ENCODE results near the gene PPP2R5C.
"Not testable (repeated sequence)": the region's sequence is repeated elsewhere in the genome, so short reads cannot be mapped to it uniquely, and the experiment has no call there.

Gene PPP2R5C

DNA sequence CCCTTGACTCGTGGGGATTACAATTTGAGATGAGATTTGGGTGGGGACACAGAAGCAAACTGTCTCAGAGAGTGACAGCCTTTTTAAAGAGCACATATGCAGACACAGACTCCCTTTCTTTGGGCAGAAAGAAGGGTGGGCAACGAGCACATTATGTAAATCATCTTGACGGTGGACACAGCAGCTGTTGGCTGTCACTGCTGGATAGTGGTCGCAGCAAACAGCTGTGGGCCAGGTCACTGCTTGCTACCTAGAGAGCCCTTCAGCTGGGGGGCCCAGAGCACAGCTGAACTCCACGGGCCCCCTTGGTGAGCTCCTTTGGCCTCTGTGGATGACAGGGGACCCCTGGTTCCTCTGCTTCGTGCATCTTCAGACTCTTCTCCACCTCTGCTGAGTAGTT lies 23.1 kb downstream of the PPP2R5C start:
- DNase-seq, result no peak

DNA sequence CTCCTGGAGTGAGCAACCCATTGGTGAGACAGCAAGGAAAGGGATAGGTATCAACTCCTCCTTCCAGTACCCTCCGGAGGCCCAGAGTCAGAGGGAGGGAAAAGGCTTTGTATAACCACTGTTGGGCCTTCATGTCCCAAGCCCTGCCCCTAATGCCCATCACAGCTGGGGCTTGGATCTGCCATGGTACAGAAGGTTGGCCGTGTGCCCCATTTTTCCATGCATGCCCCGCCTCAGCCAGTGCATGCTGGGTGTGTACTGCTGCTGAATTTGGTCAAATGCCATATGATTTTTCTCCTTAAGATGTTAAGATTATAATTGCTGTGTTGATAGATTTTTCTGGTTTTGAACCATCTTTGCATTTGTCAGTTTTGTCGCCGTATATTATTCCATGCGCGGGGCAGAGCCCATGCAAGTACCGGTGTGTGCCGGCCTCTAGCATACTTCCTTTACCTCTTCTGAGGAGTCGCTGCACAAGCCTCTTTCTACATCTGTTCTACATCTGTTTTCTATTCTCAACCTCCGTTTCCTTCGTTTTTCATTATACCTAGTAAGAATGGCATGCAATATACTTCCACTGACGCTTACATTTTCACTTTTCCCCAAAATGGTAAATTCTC lies 26.6 kb downstream of the PPP2R5C start:
- DNase-seq, result no peak

DNA sequence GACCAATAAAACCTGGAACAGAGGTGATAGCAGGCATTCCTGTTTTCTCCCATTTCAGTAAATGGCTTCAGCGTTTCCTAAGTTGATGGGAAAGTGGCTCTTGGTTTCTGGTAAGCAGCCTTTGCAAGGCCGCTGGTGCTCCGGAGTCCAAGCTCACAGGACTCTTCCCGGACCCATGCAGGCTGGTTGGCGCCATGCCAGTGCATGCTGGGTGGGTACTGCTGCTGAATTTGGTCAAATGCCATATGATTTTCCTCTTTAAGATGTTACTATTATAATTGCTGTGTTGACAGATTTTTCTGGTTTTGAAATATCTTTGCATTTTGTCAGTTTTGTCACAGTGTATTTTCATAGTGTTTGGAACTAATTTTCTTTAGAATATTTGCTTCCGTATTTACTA lies 27.7 kb downstream of the PPP2R5C start:
- no peak for DNase-seq

DNA sequence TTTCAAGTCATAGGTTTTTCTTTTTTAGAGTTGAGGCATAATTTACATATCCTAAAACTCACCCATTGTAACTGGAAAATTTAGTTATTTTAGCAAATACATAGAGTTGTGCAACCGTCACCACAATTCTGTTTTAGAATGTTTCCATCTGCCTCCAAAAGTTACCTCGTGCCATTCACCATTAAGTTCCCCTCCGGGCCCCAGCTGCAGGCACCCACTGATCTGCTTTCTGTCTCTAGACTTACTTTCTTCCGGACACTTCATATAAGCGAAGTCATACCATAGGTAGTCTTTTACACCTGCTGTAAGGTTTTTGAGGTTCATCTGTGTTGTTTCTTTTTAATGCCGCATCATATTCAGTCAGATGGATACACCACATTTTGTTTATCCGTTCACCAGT lies 28.7 kb downstream of the PPP2R5C start:
- DNase-seq, result no peak

DNA sequence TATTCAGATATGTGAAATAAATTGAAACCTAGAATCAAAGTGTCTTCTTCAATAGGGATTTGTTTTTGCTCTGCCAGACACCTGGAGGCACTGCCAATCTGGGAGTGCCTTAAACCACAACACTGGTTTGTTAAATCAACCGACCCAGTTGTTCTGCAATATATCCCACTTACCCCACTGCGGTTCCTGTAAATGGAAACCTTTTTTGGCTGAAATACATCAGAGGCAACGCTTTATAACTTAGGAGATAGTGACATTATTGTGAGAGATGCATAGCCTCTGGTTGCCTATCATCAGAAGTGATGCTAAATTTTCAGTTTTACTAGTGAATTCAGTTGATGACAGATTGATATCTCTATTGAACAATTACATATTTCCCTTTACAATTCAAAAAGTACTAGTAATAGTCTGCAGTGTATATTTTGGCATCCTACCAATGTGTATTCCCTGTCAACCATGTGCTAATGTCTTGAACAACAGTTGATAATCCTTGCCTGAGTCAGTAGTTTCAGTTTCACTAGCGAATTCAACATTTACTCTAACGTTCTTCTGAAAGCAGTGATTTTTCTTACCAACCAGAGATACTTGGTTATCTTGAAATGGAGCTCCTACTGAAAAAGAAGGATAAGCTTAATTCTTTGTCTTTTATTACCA lies 30.5 kb downstream of the PPP2R5C start:
- no peak for DNase-seq

DNA sequence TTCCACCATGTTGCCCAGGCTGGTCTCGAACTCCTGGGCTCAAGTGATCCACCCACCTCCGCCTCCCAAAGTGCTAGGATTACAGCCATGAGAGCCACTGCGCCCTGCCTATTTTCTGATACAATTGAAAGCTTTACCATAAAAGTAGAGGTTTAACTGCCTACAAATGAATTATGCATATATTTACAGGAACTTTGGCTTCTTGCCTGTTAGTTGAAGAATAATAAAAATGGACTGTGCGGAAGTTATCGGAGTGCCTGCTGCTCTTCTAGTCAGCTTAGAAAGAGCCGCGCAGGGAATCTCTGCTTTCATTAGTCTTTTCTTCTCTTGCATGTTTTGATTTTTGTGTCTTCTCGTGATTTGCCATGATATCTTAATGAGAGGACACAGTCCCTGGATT lies 34.5 kb downstream of the PPP2R5C start:
- DNase-seq, result no peak

DNA sequence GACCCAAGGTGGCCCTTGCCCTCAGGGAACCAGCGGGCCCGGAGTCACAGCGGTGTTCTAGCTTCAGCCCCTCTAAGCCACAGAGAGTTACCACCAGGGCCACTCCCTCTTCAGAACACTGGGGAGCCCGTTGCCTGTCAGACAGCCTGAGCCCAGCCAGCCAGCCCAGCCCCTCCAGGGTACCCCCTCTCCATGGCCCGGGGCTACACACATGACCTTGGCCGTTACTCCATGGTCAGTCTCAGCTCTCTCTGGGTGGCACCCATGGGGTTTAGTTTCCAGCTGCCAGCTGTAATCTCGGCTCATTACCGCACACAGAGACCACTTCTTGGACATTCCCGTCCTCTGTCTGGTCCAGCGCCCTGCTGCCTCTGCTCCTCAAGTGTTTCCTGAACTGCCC lies 35.0 kb downstream of the PPP2R5C start:
- DNase-seq, result no peak

DNA sequence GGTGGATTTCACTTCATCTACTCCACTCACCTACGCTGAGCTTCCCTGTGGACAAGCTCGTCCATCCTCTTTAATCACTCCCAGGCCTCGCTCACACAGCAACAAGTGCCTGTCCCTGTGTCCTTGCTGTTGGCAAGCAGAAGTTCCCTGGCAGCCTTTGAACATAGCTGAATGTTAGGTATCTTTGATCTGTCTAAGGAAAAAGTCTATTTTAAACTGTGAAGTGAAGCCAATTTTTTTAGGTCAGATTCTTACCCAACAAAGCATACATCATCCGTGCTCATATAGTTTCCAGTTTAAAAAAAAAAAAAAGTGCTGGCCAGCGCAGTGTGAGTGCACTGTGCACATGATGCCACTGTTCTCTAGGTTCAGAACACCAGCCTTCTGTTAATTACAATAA lies 36.3 kb downstream of the PPP2R5C start:
- no peak for DNase-seq

DNA sequence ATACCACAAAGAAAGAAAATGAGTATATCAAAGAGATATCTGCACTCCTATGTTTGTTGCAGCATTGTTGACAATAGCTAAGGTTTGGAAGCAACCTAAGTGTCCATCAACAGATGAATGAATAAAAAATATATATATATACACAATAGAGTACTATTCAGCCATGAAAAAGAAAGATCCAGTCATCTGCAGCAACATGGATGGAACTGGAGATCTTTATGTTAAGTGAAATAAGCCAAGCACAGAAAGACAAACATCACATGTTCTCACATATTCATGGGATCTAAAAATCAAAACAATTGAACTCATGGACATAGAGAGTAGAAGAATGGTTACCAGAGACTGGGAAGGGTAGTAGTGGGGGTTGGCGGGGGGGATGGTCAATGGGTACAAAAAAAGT lies 42.9 kb downstream of the PPP2R5C start:
- DNase-seq, result not testable (repeated sequence)

DNA sequence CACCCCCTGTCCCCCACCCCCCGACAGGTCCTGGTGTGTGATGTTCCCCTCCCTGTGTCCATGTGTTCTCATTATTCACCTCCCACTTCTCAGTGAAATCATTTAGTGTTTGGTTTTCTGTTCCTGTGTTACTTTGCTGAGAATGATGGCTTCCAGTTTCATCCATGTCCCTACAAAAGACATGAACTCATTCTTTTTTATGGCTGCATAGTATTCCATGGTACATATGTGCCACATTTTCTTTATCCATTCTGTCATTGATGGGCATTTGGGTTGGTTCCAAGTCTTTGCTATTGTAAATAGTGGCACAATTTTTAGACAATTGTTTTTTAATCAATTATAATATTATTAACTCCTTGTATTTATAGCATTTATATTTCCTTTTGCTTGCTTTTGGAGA lies 44.7 kb downstream of the PPP2R5C start:
- DNase-seq, result not testable (repeated sequence)

DNA sequence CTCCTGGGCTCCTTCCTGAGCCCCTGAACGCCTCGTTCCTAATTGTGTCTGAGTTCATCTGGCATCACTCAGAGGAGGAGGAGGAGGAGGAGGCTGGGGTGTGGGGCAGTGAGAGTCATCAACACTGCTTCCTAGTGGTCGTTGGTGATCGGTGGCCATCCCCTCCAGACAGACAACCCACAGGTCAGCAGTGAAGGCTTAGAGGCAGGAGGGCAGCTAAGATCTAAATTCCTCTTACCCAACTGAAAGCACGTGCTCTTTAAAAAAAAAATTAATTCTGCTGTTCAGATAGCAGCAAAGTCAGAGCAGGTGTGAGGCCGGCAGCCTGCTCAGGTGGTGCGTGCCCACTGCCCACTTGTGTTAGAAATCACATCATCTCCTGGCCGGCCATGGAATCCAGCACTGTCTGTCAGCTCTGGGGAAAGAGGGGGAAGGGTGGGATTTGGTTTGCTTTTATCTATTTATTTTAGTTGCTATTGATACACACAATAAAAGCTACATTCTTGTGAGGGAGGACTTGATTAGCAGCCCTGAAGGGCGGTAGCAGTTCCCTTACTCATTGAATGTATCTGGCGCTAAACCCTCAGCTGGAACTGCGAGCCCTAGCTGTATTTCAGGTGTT lies 46.6 kb downstream of the PPP2R5C start:
- DNase-seq, result no peak

DNA sequence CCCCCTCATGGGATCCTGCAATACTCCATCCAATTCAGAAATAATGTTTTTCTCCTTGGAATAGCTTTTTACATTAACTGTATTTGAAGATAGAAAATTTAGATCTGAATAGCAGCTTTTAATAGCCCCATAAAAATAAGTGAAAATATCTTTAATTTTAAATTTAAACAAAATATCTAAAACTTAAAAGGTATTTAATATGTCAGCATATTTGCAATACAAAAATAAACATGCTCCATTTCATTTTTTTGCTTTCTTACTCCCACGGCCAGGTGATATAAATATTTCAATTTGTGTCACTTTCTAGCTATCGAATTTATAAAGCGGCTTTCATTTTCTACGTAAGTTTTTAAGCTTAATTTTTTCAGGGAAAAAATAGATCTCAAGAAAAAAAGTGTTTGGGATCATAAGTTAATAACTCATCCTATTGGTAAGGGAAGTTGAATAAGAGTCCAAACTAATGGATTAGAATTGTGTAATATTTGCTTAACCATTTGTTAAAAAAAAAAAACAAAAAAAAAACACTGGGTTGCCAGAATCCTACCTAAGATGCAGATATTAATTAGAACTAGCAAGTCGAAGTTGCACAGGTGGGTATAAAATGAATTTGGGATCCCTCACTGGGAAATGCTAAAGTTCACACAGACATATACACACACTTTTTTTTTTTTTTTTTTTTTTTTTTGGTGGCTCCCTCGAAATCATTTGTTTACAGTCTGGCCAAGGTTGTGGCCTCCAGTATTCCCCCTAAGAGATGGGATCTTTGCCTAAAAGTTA lies 47.6 kb downstream of the PPP2R5C start:
- no peak for DNase-seq

DNA sequence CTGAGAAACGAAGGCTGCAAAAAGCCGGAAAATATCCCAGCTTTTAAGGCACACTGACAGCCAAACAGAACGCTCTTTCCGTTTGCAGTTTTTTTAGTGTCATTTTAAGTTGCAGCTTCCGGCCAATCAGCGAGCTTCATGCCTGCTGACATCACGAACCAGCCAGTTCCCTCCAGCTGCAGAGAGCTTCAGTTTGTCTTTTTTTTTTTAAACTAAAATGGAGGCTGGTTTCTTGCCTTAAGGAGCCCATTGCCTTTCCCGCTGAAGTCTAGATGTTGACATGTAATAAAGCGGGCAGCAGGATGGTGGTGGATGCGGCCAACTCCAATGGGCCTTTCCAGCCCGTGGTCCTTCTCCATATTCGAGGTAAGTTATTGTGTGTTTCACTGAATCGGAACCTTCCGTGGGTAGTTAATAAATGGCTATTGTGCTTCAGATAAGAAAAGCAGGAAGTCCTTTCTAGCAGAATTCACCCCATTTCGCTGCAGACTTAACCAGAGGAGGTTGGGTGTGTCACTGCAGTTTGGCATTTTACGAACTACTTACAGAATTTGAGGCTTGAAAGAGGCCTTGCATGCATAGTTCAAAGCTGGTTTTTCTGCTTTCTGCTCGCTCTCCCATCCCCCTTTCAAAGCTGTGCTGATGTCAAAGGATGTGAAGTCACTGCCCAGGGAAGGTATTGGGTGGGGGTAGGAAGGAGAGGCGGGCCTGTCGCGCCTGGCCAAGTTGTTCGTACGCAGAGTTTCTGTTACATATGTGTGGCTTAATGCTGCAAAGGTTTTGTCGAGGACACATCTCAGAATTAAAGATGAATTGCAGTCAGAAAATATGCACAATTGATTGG lies 48.4 kb downstream of the PPP2R5C start:
- peak; percentile 89 for DNase-seq

DNA sequence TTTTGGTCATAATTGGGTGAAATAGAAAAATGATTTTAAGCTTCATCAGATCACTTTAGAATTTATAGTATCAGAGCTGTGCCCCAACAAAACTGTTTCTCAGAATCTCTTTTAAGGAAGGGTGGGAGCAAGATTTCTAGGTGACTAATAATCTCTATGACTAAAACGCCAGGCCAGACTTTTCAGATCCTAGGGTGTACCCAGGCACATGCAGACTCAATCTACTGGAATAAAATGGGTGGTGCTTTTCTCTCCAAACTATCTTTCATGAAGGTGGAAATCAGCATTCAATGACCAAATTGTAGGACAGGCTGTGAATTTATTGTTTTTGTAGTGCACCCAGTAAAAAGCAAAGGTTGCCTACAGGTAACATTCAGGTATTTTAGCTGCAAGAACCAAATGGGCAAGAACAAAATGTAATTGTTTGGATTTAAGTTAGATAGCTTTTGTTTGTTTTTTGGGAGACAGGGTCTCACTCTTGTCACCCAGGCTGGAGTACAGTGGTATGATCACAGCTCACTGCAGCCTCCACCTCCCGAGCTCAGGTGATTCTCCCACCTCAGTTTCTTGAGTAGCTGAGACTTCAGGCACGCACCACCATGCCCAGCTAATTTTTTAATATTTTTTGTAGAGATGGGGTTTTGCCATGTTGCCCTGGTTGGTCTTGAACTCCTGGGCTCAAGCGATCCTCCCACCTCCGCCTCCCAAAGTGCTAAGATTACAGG lies 49.5 kb downstream of the PPP2R5C start:
- no peak for DNase-seq

DNA sequence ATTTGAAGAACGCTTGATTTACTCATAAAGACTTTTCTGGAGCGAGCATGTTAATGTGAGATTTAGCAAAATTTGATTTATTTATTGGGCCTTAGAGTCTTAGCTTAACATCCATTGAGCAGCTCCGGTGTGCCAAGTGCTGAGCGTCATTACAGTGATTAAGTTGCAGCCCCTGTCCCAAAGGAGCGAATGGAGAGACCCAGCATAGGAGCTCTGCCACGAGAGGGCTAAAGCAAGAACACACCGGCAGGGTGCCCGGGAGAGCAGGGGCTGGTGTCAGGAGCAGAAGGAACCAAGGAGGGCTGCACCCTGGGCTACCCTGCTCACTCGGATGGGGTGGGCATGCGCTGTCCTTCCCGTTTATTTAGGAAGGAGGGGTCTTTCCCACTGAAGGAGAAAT lies 50.6 kb downstream of the PPP2R5C start:
- DNase-seq, result no peak

DNA sequence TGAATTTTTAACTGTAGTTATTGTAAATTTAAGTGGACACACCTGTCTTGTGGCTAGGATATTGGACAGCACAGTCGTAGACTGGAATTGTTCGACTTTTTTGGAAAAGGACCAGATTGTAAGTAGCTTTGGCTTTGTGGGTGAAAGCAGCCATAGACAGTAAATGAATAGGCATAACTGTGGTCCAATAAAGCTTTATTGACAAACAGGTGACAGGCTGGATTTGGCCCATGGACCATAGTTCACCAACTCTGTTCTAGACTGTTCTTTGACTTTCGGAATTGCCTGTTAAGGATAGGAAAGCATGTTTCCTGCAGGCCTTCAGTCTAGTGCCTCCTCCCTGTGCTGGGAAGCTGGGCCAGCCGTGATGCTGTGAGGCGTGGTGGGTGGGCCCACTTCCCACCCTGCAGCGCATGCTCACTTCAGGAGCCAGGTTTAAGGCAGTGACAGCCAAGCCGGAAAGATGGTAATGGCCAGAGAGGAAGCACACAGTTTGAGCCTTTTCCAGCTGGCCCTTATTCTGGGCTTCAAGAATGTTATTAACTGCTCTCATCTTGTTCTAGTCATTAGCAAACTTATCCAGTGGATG lies 51.8 kb downstream of the PPP2R5C start:
- no peak for DNase-seq

DNA sequence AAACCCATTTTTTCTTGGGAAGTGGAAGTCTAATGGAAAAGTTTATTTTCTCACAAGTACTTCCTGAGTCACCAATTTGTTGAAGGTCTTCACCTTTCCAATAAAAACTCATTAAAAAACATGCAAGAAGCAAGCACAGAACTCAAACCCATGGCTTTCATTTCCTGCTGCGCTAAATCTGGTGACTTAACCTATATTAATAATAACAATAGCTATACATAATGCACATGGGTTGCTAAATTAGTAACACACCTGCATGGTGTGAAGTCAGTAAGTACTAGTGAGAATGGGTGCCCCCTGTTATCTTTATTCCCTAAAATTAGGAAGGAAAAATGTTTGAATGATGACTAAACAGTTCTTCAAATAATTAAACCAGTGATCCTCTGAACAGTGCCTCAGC lies 52.3 kb downstream of the PPP2R5C start:
- no peak for DNase-seq

DNA sequence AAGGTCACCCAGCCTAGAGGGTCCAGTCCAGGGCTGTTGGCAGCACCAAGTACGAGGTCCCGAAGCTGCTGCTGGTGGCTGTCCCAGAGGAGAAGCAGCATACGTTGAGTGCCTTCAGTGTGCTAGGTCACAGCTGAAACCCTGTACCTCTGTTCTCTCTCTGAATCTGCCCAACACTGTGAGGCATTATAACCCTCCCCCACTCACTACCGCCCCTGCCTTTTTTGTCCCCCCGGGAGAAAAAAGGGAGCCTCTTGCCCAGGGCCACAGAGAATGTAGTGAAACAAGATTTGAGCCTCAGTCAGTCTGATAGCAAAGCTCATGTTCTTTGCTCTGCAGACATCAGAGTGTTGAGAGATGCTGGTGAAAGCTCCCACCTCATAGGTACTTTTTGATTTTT lies 53.4 kb downstream of the PPP2R5C start:
- DNase-seq, result no peak

DNA sequence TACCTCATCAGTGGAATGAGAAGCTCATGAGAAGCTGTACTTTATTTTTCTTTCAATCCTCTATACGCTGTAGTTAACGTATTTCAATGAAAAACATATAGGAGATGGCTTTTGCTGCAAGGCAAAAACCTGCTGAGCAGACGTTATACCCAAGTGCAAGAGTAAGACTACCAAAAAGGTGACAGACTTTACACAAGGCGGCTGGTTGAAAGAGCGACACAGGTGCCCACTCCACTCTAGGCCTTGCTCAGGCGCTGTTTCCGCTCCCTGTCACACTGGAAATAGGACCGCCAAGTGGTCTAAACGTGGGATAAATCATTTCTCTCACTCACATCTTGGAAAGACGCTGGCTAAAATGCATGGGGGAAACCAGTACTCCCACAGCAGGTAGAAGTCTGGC lies 54.5 kb downstream of the PPP2R5C start:
- DNase-seq, result no peak

DNA sequence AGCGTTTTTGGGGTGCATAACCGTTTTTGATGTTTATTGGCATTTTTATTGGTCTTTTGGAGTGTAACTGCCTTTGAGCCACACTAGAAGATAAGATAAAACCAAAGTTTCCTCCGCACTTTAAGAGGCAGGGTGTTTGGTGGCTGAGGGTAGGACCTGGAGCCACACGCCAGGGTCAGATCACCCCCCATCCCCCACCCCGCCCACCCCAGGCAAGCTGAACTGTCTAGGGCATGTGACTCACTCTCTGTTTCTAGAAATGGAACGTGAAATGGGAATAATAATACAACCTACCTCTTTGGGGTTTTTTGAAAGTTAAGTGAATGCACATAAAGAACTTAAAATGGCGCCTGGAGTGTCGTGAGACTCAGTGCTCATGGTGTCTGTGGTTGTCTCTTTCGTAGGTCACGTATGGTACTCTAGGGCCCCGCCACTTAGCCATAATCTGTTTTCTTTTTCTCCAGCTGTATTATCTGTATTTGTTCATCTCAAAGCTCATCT lies 56.0 kb downstream of the PPP2R5C start:
- DNase-seq, result no peak

DNA sequence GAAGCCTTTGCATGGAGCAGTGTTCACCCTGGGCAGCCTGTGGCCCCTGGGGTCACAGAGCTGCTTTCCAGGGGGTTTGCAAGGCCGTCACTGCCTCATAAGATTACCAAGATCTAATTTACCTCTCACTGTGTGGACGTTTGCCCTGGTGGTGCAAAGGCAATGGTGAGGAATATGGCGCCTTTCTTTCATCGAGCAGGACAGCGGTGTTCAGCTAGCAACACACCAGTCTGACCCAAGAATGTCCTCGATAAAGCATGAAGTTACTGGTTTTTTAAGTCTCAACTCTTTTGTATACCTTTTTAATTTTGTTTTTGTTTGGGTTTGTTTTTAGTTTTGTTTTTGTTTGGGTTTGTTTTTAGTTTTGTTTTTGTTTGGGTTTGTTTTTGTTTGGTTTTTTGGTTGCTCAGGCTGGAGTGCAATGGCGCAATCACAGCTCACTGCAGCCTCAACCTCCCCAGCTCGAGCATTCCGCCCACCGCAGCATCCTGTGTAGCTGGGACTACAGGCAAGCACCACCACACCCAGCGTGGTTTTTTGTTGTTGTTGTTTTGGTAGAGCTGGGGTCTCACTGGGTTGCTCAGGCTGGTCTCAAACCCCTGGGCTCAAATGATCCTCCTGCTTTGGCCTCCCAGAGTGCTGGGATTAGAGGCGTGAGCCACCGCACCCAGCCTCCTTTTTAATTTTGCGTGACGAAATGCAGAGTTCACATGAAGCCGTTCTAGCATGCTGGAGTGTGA lies 57.9 kb downstream of the PPP2R5C start:
- DNase-seq, result no peak
